Activated CD8-positive, alpha-beta memory T cell treated with anti-CD3 and anti-CD28 coated beads, Interleukin-2, amount 10 ng/mL, durations not matched to agents 7 days and 5 days (primary cell): ENCODE data around the gene CFAP141. TPM values are rescaled to one million over a fixed set of nuclear protein-coding genes. Genes with fewer than 3 reads are reported as not detected.
"Not testable (repeated sequence)": the region's sequence is repeated elsewhere in the genome, so short reads cannot be mapped to it uniquely, and the experiment has no call there.

Experiments used
- ATAC-seq: fragments of 150-1000 bp; cut with Tn5 transposase; one replicate; pipeline ENCODE4 v1.10.0; 2021; ENCODE audit warnings: moderate library complexity
- CTCF ChIA-PET: fragments of 350-600 bp; sonication (Branson Sonifier 250); formaldehyde crosslinking; loops from one replicate; lab custom pipeline; 2021; ENCODE audit warnings: antibody characterized with exemption; lab: Charles Lee
- DNase-seq: peaks from one replicate; pipeline ENCODE4 v3.0.0-alpha.2; 2020
- H3K27ac Mint-ChIP-seq: one replicate; pipeline ENCODE4 v1.8.0; 2021; ENCODE audit warnings: mild to moderate bottlenecking, mixed read lengths
- H3K27me3 Mint-ChIP-seq: one replicate; pipeline ENCODE4 v1.8.0; 2021; ENCODE audit warnings: mixed read lengths
- H3K36me3 Mint-ChIP-seq: one replicate; pipeline ENCODE4 v1.8.0; 2021; ENCODE audit warnings: mild to moderate bottlenecking, mixed read lengths
- H3K4me1 Mint-ChIP-seq: one replicate; pipeline ENCODE4 v1.8.0; 2021; ENCODE audit warnings: mixed read lengths
- H3K4me3 Mint-ChIP-seq: one replicate; pipeline ENCODE4 v1.8.0; 2021; ENCODE audit warnings: mild to moderate bottlenecking, moderate library complexity, mixed read lengths
- H3K9me3 Mint-ChIP-seq: one replicate; pipeline ENCODE4 v1.8.0; 2022; ENCODE audit warnings: low read depth, mixed read lengths
- total RNA-seq, 2 experiments: library from RNA; stranded (reverse); gene quantifications; one replicate each; pipeline ENCODE4 v1.2.3, GENCODE V29; 2021

Gene CFAP141
- total RNA-seq, 2 experiments from 2014 or later, result not detected

DNA sequence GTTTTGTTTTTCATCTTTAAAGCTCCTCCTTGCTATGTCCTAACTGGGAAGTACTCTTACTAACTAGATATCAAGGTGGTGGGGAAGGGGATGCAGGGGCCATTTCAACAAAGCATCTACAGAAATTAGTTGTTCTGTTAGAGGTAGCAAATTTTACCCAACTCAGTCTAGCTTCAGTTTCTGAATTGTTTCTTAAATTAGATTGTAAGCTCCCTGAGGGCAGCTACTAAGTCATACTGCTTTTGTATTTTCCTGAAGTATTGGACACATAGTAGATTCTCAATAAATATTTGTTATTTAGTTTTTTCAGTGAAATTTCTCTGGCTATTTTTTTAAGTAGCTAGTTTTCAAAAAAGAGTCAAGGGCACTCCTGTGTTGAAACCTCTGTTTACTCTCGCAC is 16.4 kb upstream of the CFAP141 start:
- Mint-ChIP-seq H3K27ac (peak overlapping the region; percentile 93), H3K36me3 (peaks cover 76% of the 10 kb centered on the region), H3K27me3 (no peaks in the 10 kb centered on the region), H3K4me3 (peak overlapping the region; percentile 99), H3K4me1 (peaks cover 68% of the 10 kb centered on the region), H3K9me3 (peaks cover 2% of the 10 kb centered on the region)
- ATAC-seq (no peak), DNase-seq (no peak)
- CTCF ChIA-PET, result interaction anchor here (1.1 to 2.9 kb wide), 3 partner anchors 23 to 112 kb away, joined by 3 to 9 read pairs (median 4); no protein-coding TSS in a partner anchor

DNA sequence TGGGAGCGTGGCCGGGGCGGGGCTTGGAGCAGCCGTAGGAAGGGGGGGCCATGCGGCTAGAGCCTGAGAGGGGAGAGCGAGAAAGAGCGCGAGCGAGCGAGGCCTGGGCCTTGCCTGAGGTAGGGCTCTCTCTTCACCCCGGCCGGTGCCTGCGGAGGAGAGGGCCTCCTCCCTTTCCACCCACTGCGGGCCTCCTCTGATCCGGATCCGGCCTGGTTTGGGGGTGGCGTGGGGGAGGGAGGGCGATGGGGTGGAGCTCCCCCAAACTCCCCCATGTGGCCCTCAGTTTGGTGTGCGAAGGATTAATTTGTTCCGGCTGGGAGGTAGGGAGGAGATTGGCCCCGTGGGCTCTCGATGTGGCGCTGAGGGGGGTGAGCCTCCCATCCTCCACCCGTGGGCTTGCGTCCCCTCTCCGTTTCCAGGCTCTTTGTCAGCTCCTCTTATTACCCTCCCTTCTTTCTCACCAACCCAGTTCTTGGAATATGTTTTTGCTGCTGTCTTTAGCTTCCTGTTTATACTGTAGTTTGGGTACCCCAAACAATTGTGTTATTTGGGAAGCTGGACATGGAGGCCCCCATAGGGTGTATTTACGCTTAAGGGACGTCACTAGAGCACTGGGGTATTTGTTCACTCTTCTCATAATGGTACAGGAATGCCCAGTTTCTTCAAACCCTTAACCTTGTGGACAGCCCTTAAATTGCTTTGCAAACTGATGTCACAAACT is 15.3 kb upstream of the CFAP141 start:
- peaks cover 68% of the 10 kb centered on the region for H3K4me1 Mint-ChIP-seq
- peak; percentile 84 for DNase-seq
- peak overlapping the region; percentile 93 for H3K27ac Mint-ChIP-seq
- H3K27me3 Mint-ChIP-seq, result no peaks in the 10 kb centered on the region
- H3K36me3 Mint-ChIP-seq, result peaks cover 72% of the 10 kb centered on the region
- ATAC-seq, result peak; percentile 45
- peak overlapping the region; percentile 99 for H3K4me3 Mint-ChIP-seq
- CTCF ChIA-PET, result interaction anchor here (1.1 to 2.9 kb wide), 4 partner anchors 22 to 114 kb away, joined by 4 to 9 read pairs (median 6); no protein-coding TSS in a partner anchor
- peaks cover 2% of the 10 kb centered on the region for H3K9me3 Mint-ChIP-seq

DNA sequence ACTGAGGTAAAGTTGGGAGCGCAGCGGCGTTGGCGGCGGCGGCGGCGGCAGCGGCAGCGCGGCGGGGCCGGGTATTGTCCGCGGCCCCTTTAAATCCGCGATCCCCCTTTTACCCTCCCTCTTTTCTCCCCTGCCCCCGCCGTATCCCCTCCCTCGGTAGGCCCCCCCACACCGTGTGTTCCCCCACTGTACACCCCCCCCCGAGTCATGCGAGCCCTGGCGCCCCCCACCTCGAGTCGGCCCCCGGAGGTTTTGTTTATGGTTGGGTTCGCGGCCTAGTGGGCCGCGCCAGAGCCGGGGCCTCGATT is 14.8 kb upstream of the CFAP141 start:
- ATAC-seq (no peak), DNase-seq (no peak)
- Mint-ChIP-seq H3K9me3 (peaks cover 2% of the 10 kb centered on the region), H3K36me3 (peaks cover 68% of the 10 kb centered on the region), H3K27me3 (no peaks in the 10 kb centered on the region), H3K4me1 (peaks cover 68% of the 10 kb centered on the region), H3K27ac (peak overlapping the region; percentile 93), H3K4me3 (peak overlapping the region; percentile 99)
- CTCF ChIA-PET, result interaction anchor here (0.6 to 2.9 kb wide), 6 partner anchors 22 to 114 kb away, joined by 3 to 9 read pairs (median 4); no protein-coding TSS in a partner anchor

DNA sequence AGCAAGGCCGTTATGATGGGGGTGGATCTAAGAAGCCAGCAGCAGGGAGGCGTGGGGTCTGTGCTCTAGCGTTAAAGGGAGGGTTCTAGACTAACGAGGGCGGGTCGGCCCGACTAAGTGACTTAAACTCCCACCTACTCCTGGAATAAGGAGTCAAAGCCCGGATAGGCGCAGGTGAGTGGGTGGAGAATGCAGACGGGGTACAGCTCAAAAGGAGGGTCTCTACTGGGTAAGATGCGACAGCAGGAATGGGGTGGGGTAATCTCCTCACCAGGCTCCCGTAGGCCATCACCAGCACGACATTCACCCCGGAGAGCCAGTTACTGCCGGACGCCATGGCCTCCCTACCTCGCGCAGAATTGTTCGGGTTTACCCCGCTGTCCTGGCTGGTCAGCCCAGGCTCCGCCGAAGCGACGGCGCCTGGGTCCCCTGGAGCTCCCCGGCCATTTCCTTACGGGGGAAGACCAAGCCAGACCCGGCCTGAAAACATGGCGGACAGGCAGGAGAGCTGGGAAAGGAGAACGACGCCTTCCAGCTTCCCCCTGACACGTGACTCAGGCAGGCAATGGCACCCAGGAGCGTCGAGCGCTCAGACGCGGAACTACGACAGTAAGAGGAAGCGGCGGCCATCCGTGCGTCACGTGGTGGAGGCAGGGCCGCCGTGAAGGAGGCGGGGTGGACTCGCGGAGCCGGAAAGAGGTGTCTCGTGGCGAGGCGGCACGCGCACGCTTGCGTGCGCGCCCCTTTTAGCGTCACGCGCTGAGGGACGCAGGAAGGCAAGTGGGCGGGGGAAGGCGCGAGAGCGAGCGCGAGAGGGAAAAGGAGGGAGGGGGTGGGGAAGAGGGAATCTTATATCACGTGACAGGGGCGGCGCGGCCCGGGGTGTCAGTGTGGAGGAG is 14.2 kb upstream of the CFAP141 start, which contains the start of gene UBAP2L:
UBAP2L (plus strand) TSS at position 885 of the 899 bp plus-strand sequence. CDS start 4,169 bp downstream, outside the sequence.
- CTCF ChIA-PET, result interaction anchor here (0.6 to 2.9 kb wide), 9 partner anchors 21 to 273 kb away, joined by 3 to 9 read pairs (median 4); partner anchors contain the start of genes ATP8B2 and HAX1
- Mint-ChIP-seq H3K4me3 (peak within 1 kb of the TSS; percentile 99), H3K4me1 (peaks cover 65% of the 10 kb centered on the region), H3K9me3 (peaks cover 2% of the 10 kb centered on the region), H3K27me3 (no peaks in the 10 kb centered on the region), H3K27ac (peak within 1 kb of the TSS; percentile 93), H3K36me3 (peaks cover 63% of the 10 kb centered on the region)
- ATAC-seq (peak; percentile 91), DNase-seq (peak; percentile 99)

DNA sequence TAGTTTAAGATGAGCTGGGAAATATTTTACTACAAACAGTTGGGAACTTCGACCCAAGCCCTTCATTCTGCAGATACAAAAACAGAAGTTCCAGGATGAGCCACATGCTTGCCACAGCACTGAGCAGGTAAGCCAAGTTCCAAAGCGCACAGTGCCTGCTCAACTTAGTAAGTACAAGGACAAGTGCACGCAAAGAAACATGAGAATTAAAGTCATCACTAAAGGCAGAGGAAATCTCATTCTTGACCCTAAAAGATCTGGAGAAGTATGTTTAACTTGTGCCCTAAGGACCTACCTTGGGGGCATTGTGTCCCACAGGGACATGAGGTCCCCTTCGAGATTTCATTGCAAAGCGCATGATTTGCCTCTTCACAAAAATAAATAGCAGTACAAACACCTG is 13.4 kb upstream of the CFAP141 start:
- no peak for DNase-seq
- Mint-ChIP-seq H3K27ac (peak overlapping the region; percentile 93), H3K4me3 (peak overlapping the region; percentile 99), H3K36me3 (peaks cover 57% of the 10 kb centered on the region), H3K9me3 (peaks cover 2% of the 10 kb centered on the region), H3K4me1 (peaks cover 60% of the 10 kb centered on the region), H3K27me3 (no peaks in the 10 kb centered on the region)
- ATAC-seq, result no peak
- CTCF ChIA-PET, result interaction anchor here (1.0 to 2.9 kb wide), 9 partner anchors 20 to 274 kb away, joined by 3 to 9 read pairs (median 4); partner anchors contain the start of genes ATP8B2 and HAX1

DNA sequence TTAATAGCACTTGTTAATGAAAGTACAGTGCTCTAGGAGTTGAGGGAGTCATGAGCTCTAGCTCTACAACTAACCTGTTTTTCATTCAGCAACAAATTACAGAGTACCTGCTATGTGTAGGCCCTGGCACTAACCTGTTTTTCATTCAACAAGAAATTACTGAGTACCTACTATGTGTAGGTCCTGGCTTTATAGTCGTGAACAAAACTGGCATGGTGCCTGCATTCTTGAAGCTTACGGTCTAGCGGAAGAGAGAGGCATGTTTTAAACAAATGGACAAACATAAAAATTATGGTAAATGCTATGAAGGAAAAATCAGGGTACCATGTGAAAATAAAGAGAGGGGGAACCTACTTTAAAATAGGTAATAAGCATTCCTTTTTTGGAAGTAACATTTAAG is 12.4 kb upstream of the CFAP141 start:
- CTCF ChIA-PET, result interaction anchor here (0.6 to 2.5 kb wide), 6 partner anchors 19 to 295 kb away, joined by 3 to 8 read pairs (median 6); partner anchors contain the start of genes ATP8B2 and HAX1
- H3K4me3 Mint-ChIP-seq, result peak overlapping the region; percentile 99
- H3K4me1 Mint-ChIP-seq, result peaks cover 54% of the 10 kb centered on the region
- DNase-seq, result no peak
- peaks cover 55% of the 10 kb centered on the region for H3K36me3 Mint-ChIP-seq
- H3K27ac Mint-ChIP-seq, result peak overlapping the region; percentile 13
- H3K9me3 Mint-ChIP-seq, result peaks cover 2% of the 10 kb centered on the region
- no peaks in the 10 kb centered on the region for H3K27me3 Mint-ChIP-seq
- no peak for ATAC-seq

DNA sequence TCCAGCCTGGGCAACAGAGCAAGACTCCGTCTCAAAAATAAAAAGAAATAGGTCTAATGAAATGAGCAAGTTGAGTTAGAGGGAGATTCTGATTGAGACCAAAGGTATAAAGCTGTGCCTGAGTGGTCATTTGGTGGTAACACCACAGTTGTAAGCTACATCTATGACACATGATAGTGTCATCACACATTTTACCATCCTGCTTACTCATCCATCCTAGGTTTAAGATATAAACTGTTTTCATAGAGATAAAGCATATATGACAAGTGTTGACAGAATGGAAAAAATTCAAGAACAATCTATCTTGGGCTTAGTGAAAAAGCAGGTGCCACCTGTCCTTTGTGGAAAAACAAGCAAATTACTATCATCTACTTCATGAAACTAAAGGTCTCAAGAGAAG is 7.1 kb upstream of the CFAP141 start:
- DNase-seq (no peak), ATAC-seq (no peak)
- H3K4me3 Mint-ChIP-seq, result no peak overlapping the region
- peaks cover 31% of the 10 kb centered on the region for H3K4me1 Mint-ChIP-seq
- no peaks in the 10 kb centered on the region for H3K27me3 Mint-ChIP-seq
- H3K27ac Mint-ChIP-seq, result peak overlapping the region; percentile 26
- no peaks in the 10 kb centered on the region for H3K9me3 Mint-ChIP-seq
- CTCF ChIA-PET, result interaction anchor here (0.8 kb wide), 1 partner anchor 14 kb away, joined by 4 read pairs; no protein-coding TSS in a partner anchor
- peaks cover 46% of the 10 kb centered on the region for H3K36me3 Mint-ChIP-seq

DNA sequence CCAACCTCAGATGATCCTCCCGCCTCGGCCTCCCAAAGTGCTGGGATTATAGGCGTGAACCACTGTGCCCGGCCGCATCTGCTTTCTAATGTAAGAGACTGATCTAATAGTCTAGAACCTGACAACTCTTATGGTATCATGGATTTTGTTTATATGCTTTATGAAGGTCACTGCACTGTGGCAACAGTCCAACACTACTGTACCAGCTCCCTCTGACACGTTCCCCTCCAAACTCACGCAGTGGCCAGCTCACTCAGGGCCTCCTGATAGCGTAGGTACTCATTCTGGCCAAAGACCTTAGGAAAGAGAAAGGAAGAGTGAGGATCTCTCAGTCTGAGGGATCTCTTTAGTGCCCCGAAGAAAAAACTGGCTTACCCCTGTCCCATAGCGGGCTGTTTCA is 6.0 kb upstream of the CFAP141 start:
- Mint-ChIP-seq H3K27me3 (no peaks in the 10 kb centered on the region), H3K4me1 (peaks cover 21% of the 10 kb centered on the region), H3K27ac (no peak overlapping the region), H3K4me3 (no peak overlapping the region), H3K36me3 (peaks cover 38% of the 10 kb centered on the region), H3K9me3 (no peaks in the 10 kb centered on the region)
- CTCF ChIA-PET, result no interaction called here
- no peak for ATAC-seq
- no peak for DNase-seq

DNA sequence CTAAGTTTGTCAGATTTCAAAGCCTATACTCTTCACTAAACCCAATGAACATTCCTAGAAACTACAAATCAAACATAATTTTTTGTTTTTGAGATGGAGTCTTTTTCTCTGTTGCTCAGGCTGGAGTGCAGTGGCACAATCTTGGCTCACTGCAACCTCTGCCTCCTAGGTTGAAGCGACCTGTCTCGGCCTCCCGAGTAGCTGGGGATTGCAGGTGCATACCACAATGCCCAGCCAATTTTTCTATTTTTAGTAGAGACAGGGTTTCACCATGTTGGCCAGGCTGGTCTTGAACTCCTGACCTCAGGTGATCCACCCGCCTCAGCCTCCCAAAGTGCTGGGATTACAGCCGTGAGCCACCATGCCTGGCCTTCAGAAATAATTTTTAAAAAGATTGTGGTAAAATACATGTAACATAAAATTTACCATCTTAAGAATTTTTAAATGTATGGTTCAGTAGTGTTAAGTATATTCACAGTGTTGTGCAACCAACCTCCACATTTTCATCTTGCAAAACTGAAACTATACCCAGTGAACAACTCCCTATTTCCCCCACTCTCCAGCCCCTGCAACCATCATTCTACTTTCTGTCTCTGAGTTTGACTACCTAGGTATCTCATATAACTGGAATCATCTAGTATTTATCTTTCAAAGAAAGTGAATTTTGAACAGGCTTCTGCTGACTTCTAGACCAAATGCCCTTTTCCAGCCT is 2.7 kb upstream of the CFAP141 start:
- H3K27ac Mint-ChIP-seq, result peak overlapping the region; percentile 59
- H3K9me3 Mint-ChIP-seq, result no peaks in the 10 kb centered on the region
- no peaks in the 10 kb centered on the region for H3K27me3 Mint-ChIP-seq
- ATAC-seq (no peak), DNase-seq (no peak)
- H3K36me3 Mint-ChIP-seq, result peaks cover 37% of the 10 kb centered on the region
- CTCF ChIA-PET, result interaction anchor here (0.6 kb wide), 1 partner anchor 320 kb away, joined by 3 read pairs; no protein-coding TSS in a partner anchor
- H3K4me1 Mint-ChIP-seq, result peaks cover 16% of the 10 kb centered on the region
- H3K4me3 Mint-ChIP-seq, result no peak overlapping the region

DNA sequence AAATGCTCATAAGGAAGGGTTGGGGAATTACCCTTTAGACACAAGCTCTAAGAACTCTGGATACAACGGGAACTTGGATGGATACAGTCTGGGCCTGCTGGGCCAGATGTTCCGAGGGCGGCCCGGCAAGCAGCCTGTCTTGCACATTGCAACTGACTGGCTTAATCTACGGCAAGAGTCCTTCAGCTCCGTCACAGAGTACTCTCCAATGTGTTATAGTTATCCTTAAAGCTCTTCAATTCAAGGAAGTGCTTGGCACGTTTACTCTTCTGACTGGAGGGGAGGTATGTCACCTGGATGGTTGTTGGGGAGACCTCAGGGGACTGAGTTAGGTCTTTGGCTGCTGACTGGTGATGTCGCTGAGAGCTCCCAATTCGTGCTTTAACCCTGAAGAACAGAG is 1.1 kb upstream of the CFAP141 start:
- H3K4me3 Mint-ChIP-seq, result no peak overlapping the region
- no peak for ATAC-seq
- no peak for DNase-seq
- H3K36me3 Mint-ChIP-seq, result peaks cover 23% of the 10 kb centered on the region
- H3K4me1 Mint-ChIP-seq, result peaks cover 12% of the 10 kb centered on the region
- no peaks in the 10 kb centered on the region for H3K27me3 Mint-ChIP-seq
- H3K9me3 Mint-ChIP-seq, result no peaks in the 10 kb centered on the region
- no peak overlapping the region for H3K27ac Mint-ChIP-seq
- CTCF ChIA-PET, result interaction anchor here (1.5 kb wide), 1 partner anchor 8 kb away, joined by 7 read pairs; no protein-coding TSS in a partner anchor

DNA sequence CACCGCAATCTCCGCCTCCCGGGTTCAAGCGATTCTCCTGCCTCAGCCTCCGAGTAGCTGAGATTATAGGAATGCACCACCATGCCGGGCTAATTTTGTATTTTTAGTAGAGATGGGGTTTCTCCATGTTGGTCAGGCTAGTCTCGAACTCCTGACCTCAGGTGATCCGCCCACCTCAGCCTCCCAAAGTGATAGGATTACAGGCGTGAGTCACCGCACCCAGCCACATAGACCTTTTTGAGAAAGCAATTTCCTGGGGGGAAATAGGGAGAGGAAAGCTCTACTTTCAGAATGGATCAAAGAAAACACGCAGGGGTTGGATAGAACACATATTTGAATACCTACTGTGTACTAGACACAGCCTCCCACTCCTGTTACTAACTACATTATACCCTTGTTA is 355 bp downstream of the CFAP141 start:
- Mint-ChIP-seq H3K36me3 (peaks cover 20% of the 10 kb centered on the region), H3K4me1 (peaks cover 12% of the 10 kb centered on the region)
- H3K4me3 Mint-ChIP-seq, DNase-seq, H3K27ac Mint-ChIP-seq, H3K27me3 Mint-ChIP-seq, CTCF ChIA-PET, H3K9me3 Mint-ChIP-seq: not testable (repeated sequence)
- peak; percentile 16 for ATAC-seq

DNA sequence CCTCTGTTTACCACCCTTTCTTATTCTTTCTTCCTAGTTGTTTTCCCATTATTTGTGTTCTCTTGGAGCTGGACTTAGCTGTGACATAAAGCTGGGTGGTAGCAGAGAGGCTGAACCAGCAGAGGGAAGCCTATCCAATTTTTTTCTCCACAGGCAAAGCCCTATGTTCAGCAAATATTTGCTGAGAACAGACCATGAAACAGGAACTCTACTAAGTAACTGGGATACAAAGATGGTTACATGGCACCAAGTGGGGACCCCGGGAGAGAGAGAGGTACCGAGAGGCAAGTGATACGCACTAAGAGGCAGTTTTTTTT is 6.6 kb downstream of the CFAP141 start:
- no peak overlapping the region for H3K4me3 Mint-ChIP-seq
- H3K27ac Mint-ChIP-seq, result no peak overlapping the region
- no peaks in the 10 kb centered on the region for H3K36me3 Mint-ChIP-seq
- CTCF ChIA-PET, result interaction anchor here (0.7 to 3.6 kb wide), 29 partner anchors 8 to 204 kb away, joined by 3 to 24 read pairs (median 4); partner anchors contain the start of genes HAX1 and UBAP2L
- H3K4me1 Mint-ChIP-seq, result no peaks in the 10 kb centered on the region
- ATAC-seq (no peak), DNase-seq (no peak)
- peaks cover 7% of the 10 kb centered on the region for H3K27me3 Mint-ChIP-seq
- H3K9me3 Mint-ChIP-seq, result no peaks in the 10 kb centered on the region
